ENCODE data around the gene TRIM14. TPM values are rescaled to one million over a fixed set of nuclear protein-coding genes. Genes with fewer than 3 reads are reported as not detected.

TRIM14 gene
- total and polyA plus RNA-seq, 9 donors = 2.3 to 24.0 (median 5.7) TPM

GRCh38 chr9:98158071-98158831 is 39.2 kb upstream of the TRIM14 start:
- H3K4me1 ChIP-seq (ENCODE audit: insufficient read depth) = no peaks in the 10 kb centered on the region
- TF ChIP-seq POLR2A (IDR thresholded peaks at IDR 0.05) (no peak), EP300 (IDR thresholded peaks at IDR 0.05) (no peak), CTCF (IDR thresholded peaks at IDR 0.05) (no peak)
- WGBS, 3 donors = 71 to 76% (median 76%) methylated on average over 4 of the region's 4 CpGs
- no peaks in the 10 kb centered on the region for H3K9me3 ChIP-seq
- H3K36me3 ChIP-seq = no peaks in the 10 kb centered on the region
- intact Hi-C loops (cut with DNase I) = no loop called here
- H3K4me3 ChIP-seq = no peak overlapping the region
- no peak overlapping the region for H3K27ac ChIP-seq
- DNase-seq = no peak
- H3K27me3 ChIP-seq = no peaks in the 10 kb centered on the region

GRCh38 chr9:98157372-98157771 is 38.4 kb upstream of the TRIM14 start:
- TF ChIP-seq POLR2A (IDR thresholded peaks at IDR 0.05) (no peak), CTCF (IDR thresholded peaks at IDR 0.05) (no peak), EP300 (IDR thresholded peaks at IDR 0.05) (no peak)
- Histone ChIP-seq H3K4me1 (ENCODE audit: insufficient read depth) (no peaks in the 10 kb centered on the region), H3K36me3 (no peaks in the 10 kb centered on the region), H3K4me3 (no peak overlapping the region), H3K27me3 (no peaks in the 10 kb centered on the region), H3K9me3 (no peaks in the 10 kb centered on the region), H3K27ac (no peak overlapping the region)
- DNase-seq = no peak
- intact Hi-C loops (cut with DNase I) = no loop called here
- WGBS, 3 donors = 88 to 96% (median 93%) methylated on average over 10 of the region's 10 CpGs

GRCh38 chr9:98154678-98155077 is 35.7 kb upstream of the TRIM14 start:
- Histone ChIP-seq H3K4me3 (no peak overlapping the region), H3K4me1 (ENCODE audit: insufficient read depth) (no peaks in the 10 kb centered on the region), H3K27me3 (no peaks in the 10 kb centered on the region), H3K36me3 (no peaks in the 10 kb centered on the region), H3K9me3 (no peaks in the 10 kb centered on the region), H3K27ac (no peak overlapping the region)
- TF ChIP-seq POLR2A (IDR thresholded peaks at IDR 0.05) (no peak), EP300 (IDR thresholded peaks at IDR 0.05) (no peak), CTCF (IDR thresholded peaks at IDR 0.05) (no peak)
- DNase-seq = no peak
- WGBS, 3 donors = 88 to 92% (median 89%) methylated on average over 2 of the region's 2 CpGs
- intact Hi-C loops (cut with DNase I) = no loop called here

DNA sequence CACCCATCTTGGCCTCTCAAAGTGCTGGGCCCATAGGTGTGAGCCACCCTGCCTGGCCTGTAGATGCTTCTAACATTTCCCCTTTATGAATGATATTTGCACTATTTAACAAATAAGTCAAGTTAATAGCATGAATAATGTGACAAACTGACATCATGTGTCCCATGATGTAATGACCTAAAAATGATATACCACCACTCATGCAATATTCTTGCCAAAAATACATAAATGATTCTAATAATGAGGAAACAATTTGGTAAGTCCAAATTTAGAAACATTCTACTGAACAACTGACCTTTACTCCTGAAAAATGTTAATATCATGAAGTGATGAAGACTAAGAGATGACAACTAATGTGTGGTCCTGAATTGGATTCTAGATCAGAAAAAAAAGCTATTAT is 33.5 kb upstream of the TRIM14 start:
- no peak for DNase-seq
- no peak overlapping the region for H3K4me3 ChIP-seq
- H3K9me3 ChIP-seq = no peaks in the 10 kb centered on the region
- H3K4me1 ChIP-seq (ENCODE audit: insufficient read depth) = no peaks in the 10 kb centered on the region
- H3K36me3 ChIP-seq = no peaks in the 10 kb centered on the region
- no peaks in the 10 kb centered on the region for H3K27me3 ChIP-seq
- intact Hi-C loops (cut with DNase I) = no loop called here
- TF ChIP-seq CTCF (IDR thresholded peaks at IDR 0.05) (no peak), EP300 (IDR thresholded peaks at IDR 0.05) (no peak), POLR2A (IDR thresholded peaks at IDR 0.05) (no peak)
- H3K27ac ChIP-seq = no peak overlapping the region

Data from ovary (tissue), 9 donors.